Activated naive CD8-positive, alpha-beta T cell treated with anti-CD3 and anti-CD28 coated beads, Interleukin-2, amount 50 U/mL, for 24 hours (primary cell): ENCODE results near the gene ZNF536.

Experiments used
- ATAC-seq: fragments of 150-1000 bp; cut with Tn5 transposase; one replicate; pipeline ENCODE4 v1.10.0; 2021
- DNase-seq: peaks from one replicate; pipeline ENCODE4 v3.0.0; 2021
- H3K27ac Mint-ChIP-seq: one replicate; pipeline ENCODE4 v1.8.0; 2021; ENCODE audit warnings: mild to moderate bottlenecking, mixed read lengths
- H3K27me3 Mint-ChIP-seq: one replicate; pipeline ENCODE4 v1.8.0; 2021; ENCODE audit warnings: mixed read lengths
- H3K36me3 Mint-ChIP-seq: one replicate; pipeline ENCODE4 v1.8.0; 2021; ENCODE audit warnings: low read depth, mixed read lengths
- H3K4me1 Mint-ChIP-seq: one replicate; pipeline ENCODE4 v1.8.0; 2021; ENCODE audit warnings: mixed read lengths
- H3K4me3 Mint-ChIP-seq: one replicate; pipeline ENCODE4 v1.8.0; 2021; ENCODE audit warnings: mild to moderate bottlenecking, moderate library complexity, mixed read lengths
- H3K9me3 Mint-ChIP-seq: one replicate; pipeline ENCODE4 v1.8.0; 2021; ENCODE audit warnings: mixed read lengths

Gene ZNF536

GRCh38 chr19:30525383-30525782 lies 153.2 kb downstream of the ZNF536 start:
- Mint-ChIP-seq H3K9me3 (peaks cover 3% of the 10 kb centered on the region), H3K4me3 (no peak overlapping the region), H3K27me3 (no peaks in the 10 kb centered on the region), H3K4me1 (no peaks in the 10 kb centered on the region), H3K36me3 (no peaks in the 10 kb centered on the region), H3K27ac (no peak overlapping the region)
- ATAC-seq (no peak), DNase-seq (no peak)

DNA sequence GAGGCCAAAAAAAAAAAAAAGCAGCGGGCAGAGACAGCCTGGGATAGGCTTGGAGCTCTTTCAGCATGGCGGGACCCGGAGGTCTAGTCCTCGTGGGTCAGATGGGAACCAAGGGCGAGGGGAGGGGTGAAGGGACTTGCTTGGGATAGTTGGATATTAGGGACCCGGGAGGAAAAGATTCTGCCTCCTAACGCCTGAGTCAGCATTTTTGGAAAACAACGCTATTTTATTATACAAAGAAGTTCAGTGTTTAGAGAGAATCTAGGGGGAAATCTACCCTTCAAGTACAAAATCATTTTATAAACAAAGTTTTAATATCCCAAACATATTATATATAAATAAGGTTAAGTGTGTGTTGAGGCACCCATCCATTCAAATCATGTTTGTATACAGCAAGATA lies 156.7 kb downstream of the ZNF536 start:
- H3K27me3 Mint-ChIP-seq = no peaks in the 10 kb centered on the region
- H3K27ac Mint-ChIP-seq = no peak overlapping the region
- DNase-seq = no peak
- no peaks in the 10 kb centered on the region for H3K36me3 Mint-ChIP-seq
- H3K4me1 Mint-ChIP-seq = no peaks in the 10 kb centered on the region
- H3K9me3 Mint-ChIP-seq = peaks cover 3% of the 10 kb centered on the region
- H3K4me3 Mint-ChIP-seq = no peak overlapping the region
- no peak for ATAC-seq

GRCh38 chr19:30529876-30530275 lies 157.7 kb downstream of the ZNF536 start:
- no peak for ATAC-seq
- peaks cover 3% of the 10 kb centered on the region for H3K9me3 Mint-ChIP-seq
- H3K36me3 Mint-ChIP-seq = no peaks in the 10 kb centered on the region
- H3K27ac Mint-ChIP-seq = no peak overlapping the region
- H3K4me3 Mint-ChIP-seq = no peak overlapping the region
- H3K27me3 Mint-ChIP-seq = no peaks in the 10 kb centered on the region
- no peak for DNase-seq
- H3K4me1 Mint-ChIP-seq = no peaks in the 10 kb centered on the region

DNA sequence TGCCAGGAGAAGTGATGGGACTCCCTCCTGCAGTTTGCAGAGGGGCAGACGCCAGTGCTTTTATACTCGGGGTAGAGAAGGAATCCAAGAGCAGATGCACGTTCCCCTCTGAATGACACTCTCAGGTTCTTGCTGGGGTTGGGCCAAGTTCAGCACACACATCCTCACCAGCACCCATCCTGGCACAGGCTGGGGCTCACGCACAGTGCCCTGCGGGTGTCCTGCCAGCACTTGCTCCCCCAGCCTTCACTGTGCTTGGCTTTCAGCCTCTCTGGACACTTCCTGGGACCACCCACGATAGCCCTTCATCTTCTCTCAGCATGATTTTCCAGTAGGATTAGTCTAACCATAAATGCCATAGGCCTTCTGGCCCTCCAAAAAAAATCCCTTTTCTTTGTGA lies 158.6 kb downstream of the ZNF536 start:
- no peak overlapping the region for H3K4me3 Mint-ChIP-seq
- H3K36me3 Mint-ChIP-seq = no peaks in the 10 kb centered on the region
- H3K27ac Mint-ChIP-seq = no peak overlapping the region
- no peaks in the 10 kb centered on the region for H3K4me1 Mint-ChIP-seq
- no peak for ATAC-seq
- peaks cover 3% of the 10 kb centered on the region for H3K9me3 Mint-ChIP-seq
- H3K27me3 Mint-ChIP-seq = no peaks in the 10 kb centered on the region
- no peak for DNase-seq

GRCh38 chr19:30535011-30535410 lies 162.8 kb downstream of the ZNF536 start:
- Mint-ChIP-seq H3K27me3 (no peaks in the 10 kb centered on the region), H3K9me3 (no peaks in the 10 kb centered on the region), H3K27ac (no peak overlapping the region), H3K36me3 (no peaks in the 10 kb centered on the region), H3K4me3 (no peak overlapping the region), H3K4me1 (no peaks in the 10 kb centered on the region)
- DNase-seq (no peak), ATAC-seq (no peak)

DNA sequence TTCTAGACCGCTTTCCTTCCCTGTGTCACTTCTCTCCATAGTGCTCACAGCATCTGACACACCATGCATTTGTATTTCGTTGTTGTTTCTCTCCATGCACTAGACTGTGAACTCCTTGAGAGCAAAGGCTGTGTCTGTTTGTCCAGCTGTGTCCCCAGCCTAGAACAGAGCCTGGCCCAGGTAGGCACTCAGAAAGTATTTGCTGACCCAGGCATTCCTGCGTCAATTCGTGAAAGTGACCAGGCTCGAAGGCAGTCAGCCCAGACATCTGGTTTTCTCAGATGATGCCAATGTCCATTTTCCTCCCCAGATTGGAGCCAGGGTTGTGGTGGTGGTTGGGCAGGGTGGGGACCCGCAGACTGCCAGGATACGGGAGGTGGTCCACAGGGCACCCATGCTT lies 164.8 kb downstream of the ZNF536 start:
- H3K9me3 Mint-ChIP-seq = no peaks in the 10 kb centered on the region
- no peaks in the 10 kb centered on the region for H3K36me3 Mint-ChIP-seq
- H3K27ac Mint-ChIP-seq = no peak overlapping the region
- ATAC-seq = no peak
- DNase-seq = no peak
- H3K4me1 Mint-ChIP-seq = no peaks in the 10 kb centered on the region
- H3K4me3 Mint-ChIP-seq = no peak overlapping the region
- no peaks in the 10 kb centered on the region for H3K27me3 Mint-ChIP-seq

DNA sequence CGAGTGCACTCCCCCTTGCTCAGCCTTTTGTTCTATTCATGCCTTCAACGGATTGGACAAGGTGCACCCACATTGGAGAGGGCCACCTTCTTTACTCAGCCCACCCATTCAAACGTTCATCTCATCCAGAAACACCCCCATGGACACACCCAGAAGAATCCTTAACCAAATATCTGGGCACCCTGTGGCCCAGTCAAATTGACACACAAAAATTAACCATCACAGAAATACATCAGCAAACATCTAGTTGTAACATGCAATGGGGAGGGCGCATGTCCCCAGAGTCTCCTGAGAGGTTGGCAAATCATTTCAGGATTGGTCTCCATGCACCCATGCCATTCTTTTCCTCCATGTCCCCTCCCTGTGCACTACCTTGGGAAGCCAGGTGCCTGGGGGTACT lies 167.1 kb downstream of the ZNF536 start:
- Mint-ChIP-seq H3K27me3 (no peaks in the 10 kb centered on the region), H3K4me1 (no peaks in the 10 kb centered on the region), H3K27ac (no peak overlapping the region), H3K4me3 (no peak overlapping the region), H3K9me3 (no peaks in the 10 kb centered on the region), H3K36me3 (no peaks in the 10 kb centered on the region)
- no peak for DNase-seq
- no peak for ATAC-seq

DNA sequence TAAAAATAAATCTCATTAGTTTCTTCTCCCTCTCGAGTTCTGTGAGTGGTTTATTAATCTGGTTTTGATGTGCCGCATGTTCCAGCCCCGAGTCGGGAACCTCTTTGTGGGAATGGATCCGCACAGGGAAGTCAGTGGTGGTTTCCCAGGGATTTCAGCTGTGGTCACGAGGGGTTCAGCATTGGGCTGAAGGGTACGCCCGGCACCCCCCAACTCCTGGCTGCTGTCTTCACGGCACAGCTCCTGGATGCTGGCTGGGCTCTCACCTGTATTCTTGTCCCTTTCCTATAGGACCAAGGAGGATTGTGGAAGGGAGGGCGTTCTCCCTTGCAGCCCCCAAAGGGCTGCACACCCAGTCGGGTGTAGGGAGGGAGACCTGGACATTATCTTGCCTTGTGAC lies 167.8 kb downstream of the ZNF536 start:
- no peaks in the 10 kb centered on the region for H3K36me3 Mint-ChIP-seq
- no peaks in the 10 kb centered on the region for H3K9me3 Mint-ChIP-seq
- no peaks in the 10 kb centered on the region for H3K27me3 Mint-ChIP-seq
- no peak overlapping the region for H3K4me3 Mint-ChIP-seq
- DNase-seq (no peak), ATAC-seq (no peak)
- no peaks in the 10 kb centered on the region for H3K4me1 Mint-ChIP-seq
- H3K27ac Mint-ChIP-seq = no peak overlapping the region

GRCh38 chr19:30540761-30541160 lies 168.6 kb downstream of the ZNF536 start:
- no peak overlapping the region for H3K27ac Mint-ChIP-seq
- no peaks in the 10 kb centered on the region for H3K27me3 Mint-ChIP-seq
- ATAC-seq (no peak), DNase-seq (no peak)
- no peaks in the 10 kb centered on the region for H3K9me3 Mint-ChIP-seq
- H3K4me1 Mint-ChIP-seq = no peaks in the 10 kb centered on the region
- no peaks in the 10 kb centered on the region for H3K36me3 Mint-ChIP-seq
- no peak overlapping the region for H3K4me3 Mint-ChIP-seq

DNA sequence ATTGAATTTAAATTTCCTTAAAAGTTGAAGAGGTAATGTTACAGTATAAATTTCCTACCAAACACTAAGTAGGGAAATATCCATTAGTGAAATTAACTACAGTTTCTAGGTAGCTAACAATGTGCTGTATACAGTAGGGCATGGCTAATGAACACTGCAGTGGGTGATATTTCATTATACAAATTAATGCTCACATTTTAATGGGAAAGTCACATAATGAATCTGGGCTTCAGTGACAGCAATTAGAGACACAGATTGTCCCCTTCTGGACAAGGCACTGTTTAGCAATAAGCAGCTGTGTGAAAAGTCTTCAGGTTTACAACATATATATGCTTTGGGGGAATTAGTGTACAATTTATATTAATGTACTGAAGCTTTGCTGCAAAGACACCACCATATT lies 169.4 kb downstream of the ZNF536 start:
- Mint-ChIP-seq H3K27ac (no peak overlapping the region), H3K36me3 (no peaks in the 10 kb centered on the region), H3K4me3 (no peak overlapping the region), H3K4me1 (no peaks in the 10 kb centered on the region), H3K9me3 (no peaks in the 10 kb centered on the region), H3K27me3 (no peaks in the 10 kb centered on the region)
- DNase-seq = no peak
- no peak for ATAC-seq

- Mint-ChIP-seq H3K36me3 (no peaks in the 10 kb centered on the region), H3K9me3 (no peaks in the 10 kb centered on the region), H3K4me3 (no peak overlapping the region), H3K27ac (no peak overlapping the region), H3K27me3 (peaks cover 2% of the 10 kb centered on the region), H3K4me1 (no peaks in the 10 kb centered on the region)
- DNase-seq = no peak
- ATAC-seq = no peak
Measured at GRCh38 chr19:30543243-30543945, 171.2 kb downstream of the ZNF536 start.

DNA sequence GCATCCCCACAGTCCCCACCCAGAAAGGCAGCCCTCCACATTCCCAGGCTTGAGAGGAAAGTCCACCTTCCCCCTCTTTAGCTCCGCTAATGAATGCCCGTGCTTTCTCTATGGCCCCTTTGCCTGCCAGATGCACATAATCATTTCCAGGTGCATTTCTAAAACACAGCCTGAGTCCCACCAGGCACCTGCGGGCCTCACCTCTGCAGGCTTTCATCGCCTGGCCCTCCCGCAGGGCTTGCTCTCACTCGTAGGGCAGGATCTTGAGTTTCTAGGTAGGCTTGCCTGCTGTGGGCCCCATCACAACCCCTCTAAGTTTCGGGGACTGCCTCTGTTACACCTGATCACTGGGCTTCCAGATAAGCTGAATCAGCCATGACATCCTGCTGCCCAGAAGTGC lies 173.6 kb downstream of the ZNF536 start:
- Mint-ChIP-seq H3K27ac (no peak overlapping the region), H3K27me3 (peaks cover 2% of the 10 kb centered on the region), H3K4me1 (no peaks in the 10 kb centered on the region), H3K4me3 (no peak overlapping the region), H3K36me3 (no peaks in the 10 kb centered on the region), H3K9me3 (no peaks in the 10 kb centered on the region)
- ATAC-seq = no peak
- no peak for DNase-seq

- Mint-ChIP-seq H3K9me3 (no peaks in the 10 kb centered on the region), H3K4me3 (no peak overlapping the region)
- DNase-seq = no peak
Measured at GRCh38 chr19:30546332-30546731, 174.1 kb downstream of the ZNF536 start.

DNA sequence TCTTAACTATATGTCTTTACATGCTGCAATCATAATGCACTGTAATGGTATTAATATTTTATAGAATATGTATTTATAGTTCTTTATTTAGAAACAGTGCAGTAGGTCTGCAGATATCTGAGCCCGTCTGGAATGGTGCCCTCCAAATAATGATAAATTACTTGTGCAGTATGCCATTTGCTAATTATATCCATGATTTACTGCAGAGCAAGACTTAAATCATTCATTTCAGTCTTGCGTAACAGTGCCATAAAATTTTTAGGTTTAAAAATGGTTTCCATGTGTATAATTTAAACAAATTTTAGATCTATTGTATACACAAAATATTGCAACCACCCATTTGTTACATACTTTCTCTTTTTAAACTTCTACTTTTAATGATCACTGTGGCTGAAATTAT lies 175.1 kb downstream of the ZNF536 start:
- Mint-ChIP-seq H3K4me1 (no peaks in the 10 kb centered on the region), H3K27ac (no peak overlapping the region), H3K4me3 (no peak overlapping the region), H3K27me3 (peaks cover 2% of the 10 kb centered on the region), H3K36me3 (no peaks in the 10 kb centered on the region), H3K9me3 (no peaks in the 10 kb centered on the region)
- no peak for ATAC-seq
- no peak for DNase-seq

More at GRCh38 chr19:30546332-30546731, 174.1 kb downstream of the ZNF536 start:
- Mint-ChIP-seq H3K4me1 (no peaks in the 10 kb centered on the region), H3K36me3 (no peaks in the 10 kb centered on the region), H3K27me3 (peaks cover 2% of the 10 kb centered on the region), H3K27ac (no peak overlapping the region)
- ATAC-seq = no peak

- H3K9me3 Mint-ChIP-seq = no peaks in the 10 kb centered on the region
- H3K36me3 Mint-ChIP-seq = no peaks in the 10 kb centered on the region
- no peaks in the 10 kb centered on the region for H3K4me1 Mint-ChIP-seq
- no peak for DNase-seq
- H3K4me3 Mint-ChIP-seq = no peak overlapping the region
- no peak for ATAC-seq
- peaks cover 2% of the 10 kb centered on the region for H3K27me3 Mint-ChIP-seq
- no peak overlapping the region for H3K27ac Mint-ChIP-seq
Measured at GRCh38 chr19:30549151-30549550, 177.0 kb downstream of the ZNF536 start.

- no peak overlapping the region for H3K4me3 Mint-ChIP-seq
- DNase-seq (no peak), ATAC-seq (no peak)
Measured at GRCh38 chr19:30551271-30551670, 179.1 kb downstream of the ZNF536 start.

More at GRCh38 chr19:30551271-30551670, 179.1 kb downstream of the ZNF536 start:
- no peaks in the 10 kb centered on the region for H3K4me1 Mint-ChIP-seq
- no peaks in the 10 kb centered on the region for H3K9me3 Mint-ChIP-seq
- H3K27ac Mint-ChIP-seq = no peak overlapping the region
- H3K36me3 Mint-ChIP-seq = no peaks in the 10 kb centered on the region
- H3K27me3 Mint-ChIP-seq = peaks cover 2% of the 10 kb centered on the region
